Endothelial cell of umbilical vein (primary cell): ENCODE results near the gene COMMD10. TPM values are rescaled to one million over a fixed set of nuclear protein-coding genes. Genes with fewer than 3 reads are reported as not detected.

ENCODE experiments used
- BruUV-seq: library from RNA; stranded (reverse); fragments of 400-500 nt; replicated peaks from 2 replicates; lab custom pipeline; 2021; lab: Mats Ljungman, UMichigan
- CTCF ChIA-PET: fragments of 300-600, 350-600 bp; sonication (Branson Sonifier 250); formaldehyde crosslinking; loops from one replicate; lab custom pipeline; 2021; ENCODE audit warnings: antibody characterized with exemption, inconsistent platforms; lab: Charles Lee
- POLR2A ChIA-PET: fragments of 300-600, 350-600 bp; sonication (Branson Sonifier 250); formaldehyde crosslinking; loops from one replicate; lab custom pipeline; 2021; ENCODE audit warnings: antibody characterized with exemption, inconsistent platforms; lab: Charles Lee
- DNase-seq: peaks from one replicate; pipeline ENCODE4 v3.0.0-alpha.2; 2011; ENCODE audit warnings: low read depth, low spot score
- FAIRE-seq: peaks from 2 replicates; lab custom pipeline; 2011; peaks lifted over from hg19 to GRCh38; lab: Jason Lieb, UNC
- H2AFZ ChIP-seq: 2 replicates; pipeline ENCODE4 v1.6.0; 2012; ENCODE audit warnings: low read depth, low read length, control low read depth, inconsistent platforms
- H3K27ac ChIP-seq: 2 replicates; pipeline ENCODE4 v1.5.1; 2011; ENCODE audit warnings: low read depth, mild to moderate bottlenecking, control low read depth, low read length, moderate library complexity; ENCODE audit not compliant: insufficient read depth
- H3K27me3 ChIP-seq, 2 experiments: 2 replicates each; pipeline versions ENCODE4 v1.6.0 to v1.6.1; 2011; ENCODE audit warnings: low read length in 2 of 2, mixed read lengths in 1 of 2; ENCODE audit not compliant: control insufficient read depth in 2 of 2, insufficient read depth in 2 of 2
- H3K36me3 ChIP-seq, 2 experiments: 2 replicates in 1 of 2; 3 replicates in 1 of 2; pipeline ENCODE4 v1.5.1; 2011; ENCODE audit warnings: low read length in 2 of 2, mild to moderate bottlenecking in 1 of 2, moderate library complexity in 1 of 2; ENCODE audit not compliant: control insufficient read depth in 2 of 2, insufficient read depth in 2 of 2; ENCODE audit errors: extremely low read depth in 1 of 2
- H3K4me1 ChIP-seq: 3 replicates; pipeline ENCODE4 v1.5.1; 2011; ENCODE audit warnings: mild to moderate bottlenecking, low read length; ENCODE audit not compliant: control insufficient read depth, insufficient read depth; ENCODE audit errors: extremely low read depth
- H3K4me2 ChIP-seq: 2 replicates; pipeline ENCODE4 v1.6.1; 2011; ENCODE audit warnings: low read length, control low read depth, mixed read lengths; ENCODE audit not compliant: insufficient read depth
- H3K4me3 ChIP-seq, 3 experiments: fragments of 200-600 bp in 1 of 3; sonication (generic), shearing (Covaris generic) in 1 of 3; replicated peaks in 1 of 3; 2 replicates each; pipeline ENCODE4 v1.5.1; 2011 to 2016; ENCODE audit warnings: control low read depth in 3 of 3, low read length in 3 of 3, mild to moderate bottlenecking in 2 of 3, inconsistent platforms in 1 of 3, low read depth in 1 of 3, moderate library complexity in 1 of 3; ENCODE audit not compliant: insufficient read depth in 1 of 3
- H3K79me2 ChIP-seq: 2 replicates; pipeline ENCODE4 v1.6.0; 2012; ENCODE audit warnings: low read length, inconsistent platforms; ENCODE audit not compliant: control insufficient read depth, insufficient read depth
- H3K9ac ChIP-seq: replicated peaks from 2 replicates; pipeline ENCODE3; 2011; ENCODE audit warnings: low read length, control low read depth; ENCODE audit not compliant: insufficient read depth; ENCODE audit errors: extremely low read depth
- H3K9me1 ChIP-seq: replicated peaks from 3 replicates; pipeline ENCODE4 v1.6.0; 2011; ENCODE audit warnings: mild to moderate bottlenecking, low read length; ENCODE audit not compliant: control insufficient read depth, insufficient read depth; ENCODE audit errors: extremely low read depth
- H3K9me3 ChIP-seq: replicated peaks from 2 replicates; pipeline ENCODE4 v1.5.1; 2012; ENCODE audit warnings: low read length, inconsistent platforms; ENCODE audit not compliant: control insufficient read depth, insufficient read depth
- H4K20me1 ChIP-seq: replicated peaks from 2 replicates; pipeline ENCODE3; 2011; ENCODE audit warnings: mild to moderate bottlenecking, low read length; ENCODE audit not compliant: control insufficient read depth, insufficient read depth; ENCODE audit errors: extremely low read depth
- EZH2 ChIP-seq: IDR thresholded peaks from 2 replicates; pipeline ENCODE4 v1.6.1; 2012; ENCODE audit warnings: borderline replicate concordance, low read depth, mild to moderate bottlenecking, moderate library complexity, low read length, inconsistent platforms; ENCODE audit not compliant: severe bottlenecking
- FOS ChIP-seq: IDR thresholded peaks from 2 replicates; pipeline ENCODE4 v1.6.1; 2011; ENCODE audit warnings: mild to moderate bottlenecking, low read length, moderate library complexity, borderline replicate concordance; ENCODE audit not compliant: insufficient read depth
- GATA2 ChIP-seq: IDR thresholded peaks from 2 replicates; pipeline ENCODE4 v1.7.0; 2011; ENCODE audit warnings: low read depth, mild to moderate bottlenecking, moderate library complexity, mixed read lengths, low read length; ENCODE audit not compliant: insufficient read length, insufficient read depth
- JUN ChIP-seq: IDR thresholded peaks from 2 replicates; pipeline ENCODE4 v1.6.1; 2011; ENCODE audit warnings: borderline replicate concordance, low read depth; ENCODE audit not compliant: insufficient read length, insufficient read depth
- MYC ChIP-seq: IDR thresholded peaks from one replicate; pipeline ENCODE4 v1.6.1; 2011; ENCODE audit warnings: mild to moderate bottlenecking, low read depth, low read length
- POLR2A ChIP-seq: IDR thresholded peaks from 2 replicates; pipeline ENCODE4 v1.6.1; 2012; ENCODE audit warnings: low read depth, mild to moderate bottlenecking, control low read depth, low read length
- POLR2AphosphoS5 ChIP-seq: IDR thresholded peaks from 2 replicates; pipeline ENCODE4 v1.6.1; 2012; ENCODE audit warnings: low read depth, mild to moderate bottlenecking, control low read depth, low read length, moderate library complexity; ENCODE audit not compliant: insufficient read depth
- dilution Hi-C: fragments of 300-500 bp; cut with MboI; formaldehyde crosslinking; loops from one replicate; pipeline ENCODE4 v1.15.0; 2019; ENCODE audit warnings: low sequenced_read_pairs; ENCODE audit not compliant: extremely low pct_ligation_motif_present
- intact Hi-C: fragments of 100-400 bp; cut with micrococcal nuclease; formaldehyde crosslinking; loops from one replicate; pipeline ENCODE4 v1.10.0; 2022
- polyA plus RNA-seq, 4 experiments: library from polyadenylated mRNA; depleted of rRNA in 3 of 4; stranded (reverse) in 3 of 4; unstranded in 1 of 4; fragments of >200 nt; gene quantifications; 2 replicates each; pipeline versions ENCODE4 v1.2.1 to v1.2.3, GENCODE V29; 2011 to 2012; ENCODE audit warnings: missing spikeins in 1 of 4
- total RNA-seq: library from RNA; stranded (reverse); gene quantifications from 2 replicates; pipeline ENCODE4 v1.2.3, GENCODE V29; 2021
- TF ChIP-seq, protein P1 (sequence below): IDR thresholded peaks from 2 replicates; pipeline ENCODE4 v1.6.1; 2011; ENCODE audit not compliant: insufficient read depth, insufficient read length
- TF ChIP-seq, protein P2 (sequence below), 2 donors: IDR thresholded peaks; 1 replicate in 1 of 2; 2 replicates in 1 of 2; pipeline ENCODE4 v1.5.1; 2011; ENCODE audit warnings: low read length in 2 of 2, mild to moderate bottlenecking in 2 of 2, moderate library complexity in 2 of 2, control low read depth in 1 of 2, inconsistent platforms in 1 of 2, low read depth in 1 of 2; ENCODE audit not compliant: insufficient read depth in 1 of 2; ENCODE audit errors: extremely low read depth in 1 of 2

Gene COMMD10
- total and polyA plus RNA-seq, 2 donors (not counting 3 experiments of a cell fraction or from before 2014, with no cell fraction given), result 12.5 to 27.0 TPM

DNA sequence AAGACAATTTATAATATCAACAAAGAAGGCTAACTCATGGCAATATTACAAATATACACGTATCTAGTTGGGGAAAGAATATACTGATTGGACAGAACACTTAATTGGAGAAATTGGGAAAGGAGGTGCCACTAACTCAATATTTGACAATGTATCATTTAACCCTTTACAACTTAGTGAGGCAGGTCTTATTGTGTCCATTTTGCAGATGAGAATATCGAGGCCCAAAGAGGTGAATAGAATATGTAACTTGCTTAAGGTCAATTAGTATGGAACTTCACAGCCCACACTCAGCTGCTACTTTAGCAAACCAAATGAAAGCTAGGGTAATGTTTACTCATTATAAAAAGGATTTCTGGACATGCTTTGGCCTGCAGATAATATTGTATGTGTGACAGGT lies 46.2 kb downstream of the COMMD10 start:
- Histone ChIP-seq H3K4me1 (no peaks in the 10 kb centered on the region), H3K4me3 (no peak overlapping the region), H3K27ac (no peak overlapping the region), H3K79me2 (no peaks in the 10 kb centered on the region), H3K4me2 (no peak overlapping the region), H3K9me3 (no peaks in the 10 kb centered on the region), H3K9ac (no peak overlapping the region), H3K27me3 (no peaks in the 10 kb centered on the region), H3K9me1 (no peaks in the 10 kb centered on the region), H2AFZ (no peak overlapping the region), H4K20me1 (no peaks in the 10 kb centered on the region), H3K36me3 (no peaks in the 10 kb centered on the region)
- intact Hi-C loops (no loop called here), dilution Hi-C loops (no loop called here)
- POLR2A ChIA-PET, result no interaction called here
- CTCF ChIA-PET, result no interaction called here
- no peak for FAIRE-seq
- BruUV-seq, result no TSS peak
- no peak for TF ChIP-seq FOS
- no peak for TF ChIP-seq EZH2
- TF ChIP-seq, protein P1, sequence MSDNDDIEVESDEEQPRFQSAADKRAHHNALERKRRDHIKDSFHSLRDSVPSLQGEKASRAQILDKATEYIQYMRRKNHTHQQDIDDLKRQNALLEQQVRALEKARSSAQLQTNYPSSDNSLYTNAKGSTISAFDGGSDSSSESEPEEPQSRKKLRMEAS, result no peak
- TF ChIP-seq GATA2, result no peak
- TF ChIP-seq POLR2AphosphoS5, result no peak
- TF ChIP-seq POLR2A, result no peak
- TF ChIP-seq JUN, result no peak
- TF ChIP-seq, protein P2, sequence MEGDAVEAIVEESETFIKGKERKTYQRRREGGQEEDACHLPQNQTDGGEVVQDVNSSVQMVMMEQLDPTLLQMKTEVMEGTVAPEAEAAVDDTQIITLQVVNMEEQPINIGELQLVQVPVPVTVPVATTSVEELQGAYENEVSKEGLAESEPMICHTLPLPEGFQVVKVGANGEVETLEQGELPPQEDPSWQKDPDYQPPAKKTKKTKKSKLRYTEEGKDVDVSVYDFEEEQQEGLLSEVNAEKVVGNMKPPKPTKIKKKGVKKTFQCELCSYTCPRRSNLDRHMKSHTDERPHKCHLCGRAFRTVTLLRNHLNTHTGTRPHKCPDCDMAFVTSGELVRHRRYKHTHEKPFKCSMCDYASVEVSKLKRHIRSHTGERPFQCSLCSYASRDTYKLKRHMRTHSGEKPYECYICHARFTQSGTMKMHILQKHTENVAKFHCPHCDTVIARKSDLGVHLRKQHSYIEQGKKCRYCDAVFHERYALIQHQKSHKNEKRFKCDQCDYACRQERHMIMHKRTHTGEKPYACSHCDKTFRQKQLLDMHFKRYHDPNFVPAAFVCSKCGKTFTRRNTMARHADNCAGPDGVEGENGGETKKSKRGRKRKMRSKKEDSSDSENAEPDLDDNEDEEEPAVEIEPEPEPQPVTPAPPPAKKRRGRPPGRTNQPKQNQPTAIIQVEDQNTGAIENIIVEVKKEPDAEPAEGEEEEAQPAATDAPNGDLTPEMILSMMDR (IDR thresholded peaks at IDR 0.05; ENCODE audit: extremely low read depth in 1 of 2, insufficient read depth in 1 of 2, low read depth in 1 of 2, low read length in 2 of 2), result no peak
- no peak for TF ChIP-seq MYC
- no peak for DNase-seq
